ENCODE results near the gene MGLL.

MGLL gene

GRCh38 chr3:127789990-127790881, 32.1 kb downstream of the MGLL start:
- Histone ChIP-seq H3K36me3 (ENCODE audit: insufficient read depth, low read length) (no peaks in the 10 kb centered on the region), H3K9ac (ENCODE audit: low read length) (no peak overlapping the region), H3K9me2 (ENCODE audit: low read depth, low read length) (no peaks in the 10 kb centered on the region), H3K27ac (ENCODE audit: low read depth, low read length, poor library complexity, severe bottlenecking) (no peak overlapping the region), H3K4me2 (ENCODE audit: low read length) (no peak overlapping the region), H3K4me3 (ENCODE audit: low read depth, low read length, poor library complexity, severe bottlenecking) (no peak overlapping the region), H3K79me2 (ENCODE audit: insufficient read depth, low read length) (no peaks in the 10 kb centered on the region), H3F3A (ENCODE audit: insufficient read depth, low read length) (no peaks in the 10 kb centered on the region), H3K27me3 (ENCODE audit: insufficient read depth, low read length) (no peaks in the 10 kb centered on the region; the same call in 1 of the 2 replicates), H4K20me1 (ENCODE audit: insufficient read depth, low read length) (no peaks in the 10 kb centered on the region), H3K9me3 (ENCODE audit: low read length) (no peaks in the 10 kb centered on the region), H3K4me1 (ENCODE audit: insufficient read depth, low read length, severe bottlenecking) (no peaks in the 10 kb centered on the region), H2AFZ (ENCODE audit: low read length) (no peak overlapping the region)
- TF ChIP-seq EZH2 (IDR thresholded peaks at IDR 0.05; ENCODE audit: borderline replicate concordance, low read length) (no peak), CTCF (IDR thresholded peaks at IDR 0.05; ENCODE audit: low read length) (no peak)

GRCh38 chr3:127789051-127789450, 33.3 kb downstream of the MGLL start:
- no peaks in the 10 kb centered on the region for H4K20me1 ChIP-seq (ENCODE audit: insufficient read depth, low read length)
- H3K36me3 ChIP-seq (ENCODE audit: insufficient read depth, low read length) = no peaks in the 10 kb centered on the region
- H3K79me2 ChIP-seq (ENCODE audit: insufficient read depth, low read length) = no peaks in the 10 kb centered on the region
- no peak overlapping the region for H3K4me2 ChIP-seq (ENCODE audit: low read length)
- no peaks in the 10 kb centered on the region for H3F3A ChIP-seq (ENCODE audit: insufficient read depth, low read length)
- H3K4me3 ChIP-seq (ENCODE audit: low read depth, low read length, poor library complexity, severe bottlenecking) = no peak overlapping the region
- no peak overlapping the region for H2AFZ ChIP-seq (ENCODE audit: low read length)
- H3K4me1 ChIP-seq (ENCODE audit: insufficient read depth, low read length, severe bottlenecking) = no peaks in the 10 kb centered on the region
- no peaks in the 10 kb centered on the region for H3K27me3 ChIP-seq (ENCODE audit: insufficient read depth, low read length)
- no peak overlapping the region for H3K9ac ChIP-seq (ENCODE audit: low read length)
- H3K9me3 ChIP-seq (ENCODE audit: low read length) = no peaks in the 10 kb centered on the region
- H3K27ac ChIP-seq (ENCODE audit: low read depth, low read length, poor library complexity, severe bottlenecking) = no peak overlapping the region
- TF ChIP-seq CTCF (IDR thresholded peaks at IDR 0.05; ENCODE audit: low read length) = no peak
- no peak for TF ChIP-seq EZH2 (IDR thresholded peaks at IDR 0.05; ENCODE audit: borderline replicate concordance, low read length)
- H3K9me2 ChIP-seq (ENCODE audit: low read depth, low read length) = no peaks in the 10 kb centered on the region

- Histone ChIP-seq H3F3A (ENCODE audit: insufficient read depth, low read length) (no peaks in the 10 kb centered on the region), H3K4me1 (ENCODE audit: insufficient read depth, low read length, severe bottlenecking) (no peaks in the 10 kb centered on the region), H3K9me2 (ENCODE audit: low read depth, low read length) (no peaks in the 10 kb centered on the region), H2AFZ (ENCODE audit: low read length) (no peak overlapping the region), H3K9ac (ENCODE audit: low read length) (no peak overlapping the region), H3K27ac (ENCODE audit: low read depth, low read length, poor library complexity, severe bottlenecking) (no peak overlapping the region), H3K79me2 (ENCODE audit: insufficient read depth, low read length) (no peaks in the 10 kb centered on the region), H3K9me3 (ENCODE audit: low read length) (no peaks in the 10 kb centered on the region), H3K4me3 (ENCODE audit: low read depth, low read length, poor library complexity, severe bottlenecking) (no peak overlapping the region), H3K27me3 (ENCODE audit: insufficient read depth, low read length) (no peaks in the 10 kb centered on the region), H4K20me1 (ENCODE audit: insufficient read depth, low read length) (no peaks in the 10 kb centered on the region), H3K4me2 (ENCODE audit: low read length) (no peak overlapping the region), H3K36me3 (ENCODE audit: insufficient read depth, low read length) (no peaks in the 10 kb centered on the region)
- TF ChIP-seq EZH2 (IDR thresholded peaks at IDR 0.05; ENCODE audit: borderline replicate concordance, low read length) = no peak
Measured at GRCh38 chr3:127788451-127788909, 33.8 kb downstream of the MGLL start.

All from OCI-LY1 (cell line).